IMR-90 (cell line): ENCODE measurements around the gene KDM2A.

Source experiments
- MXI1 ChIP-seq: IDR thresholded peaks from 2 replicates; pipeline ENCODE4 v1.6.1; 2012; ENCODE audit warnings: low read depth, mild to moderate bottlenecking, low read length, moderate library complexity, borderline replicate concordance
- POLR2A ChIP-seq: IDR thresholded peaks from 2 replicates; pipeline ENCODE4 v1.6.1; 2012; ENCODE audit warnings: mild to moderate bottlenecking, low read depth, low read length

- TF ChIP-seq POLR2A (no peak), MXI1 (no peak)
These were observed 136.3 kb downstream of the KDM2A start for GRCh38 chr11:67255353-67255752.
